ENCODE data around the gene PDGFC. TPM values are rescaled to one million over a fixed set of nuclear protein-coding genes. Genes with fewer than 3 reads are reported as not detected.

Gene PDGFC
- total RNA-seq, 1 experiment from 2014 or later, result 4.5 TPM

DNA sequence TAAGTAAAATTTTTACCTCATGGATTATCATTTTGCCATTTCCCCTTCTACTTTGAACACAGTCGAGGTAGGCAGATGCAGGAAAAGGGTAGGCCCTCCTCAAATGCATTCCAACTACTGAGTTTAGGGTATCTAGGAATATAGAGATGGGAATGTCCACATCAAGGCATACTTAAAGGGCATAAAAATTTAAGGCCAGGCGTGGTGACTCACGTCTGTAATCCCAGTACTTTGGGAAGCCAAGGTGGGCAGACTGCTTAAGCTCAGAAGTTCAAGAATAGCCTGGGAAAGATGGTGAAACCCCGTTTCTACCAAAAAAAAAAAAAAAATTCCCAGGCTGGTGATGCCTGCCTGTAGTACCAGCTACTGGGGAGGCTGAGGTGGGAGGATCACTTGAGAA, 146.5 kb downstream of the PDGFC start:
- H2BK20ac ChIP-seq (ENCODE audit: low read depth, low read length, poor library complexity, severe bottlenecking), result no peak overlapping the region
- H2BK12ac ChIP-seq (ENCODE audit: insufficient read length, low read depth, low read length), result no peak overlapping the region
- Mint-ChIP-seq H3K9me3 (no peaks in the 10 kb centered on the region), H3K4me3 (no peak overlapping the region), H3K27me3 (ENCODE audit: low read depth) (no peaks in the 10 kb centered on the region), H3K4me1 (no peaks in the 10 kb centered on the region), H3K36me3 (ENCODE audit: insufficient read depth in 1 of 3, low read depth in 3 of 3) (no peaks in the 10 kb centered on the region), H3K27ac (no peak overlapping the region)
- no CpG with 5 or more reads among the region's 4 CpGs for WGBS (ENCODE audit: extremely low coverage, insufficient read length, low lambda C conversion rate)
- no peak overlapping the region for H2AK5ac ChIP-seq (ENCODE audit: insufficient read length, low read length)
- no peaks in the 10 kb centered on the region for H3K27me3 ChIP-seq (ENCODE audit: insufficient read depth, low read length)
- no peak overlapping the region for H3K56ac ChIP-seq (ENCODE audit: insufficient read length, low read depth, low read length)
- H3K27ac ChIP-seq (ENCODE audit: insufficient read length, low read depth, low read length), result no peak overlapping the region
- no peak overlapping the region for H2BK120ac ChIP-seq (ENCODE audit: low read depth, low read length, poor library complexity, severe bottlenecking)
- H4K20me1 ChIP-seq (ENCODE audit: control insufficient read depth, insufficient read depth, insufficient read length), result no peaks in the 10 kb centered on the region
- H3K23ac ChIP-seq (ENCODE audit: insufficient read length, low read depth, low read length), result no peak overlapping the region
- no peaks in the 10 kb centered on the region for H3K79me2 ChIP-seq (ENCODE audit: insufficient read depth, low read length)
- H3K9me3 ChIP-seq (ENCODE audit: control insufficient read depth, low read depth, low read length), result no peaks in the 10 kb centered on the region
- H3K14ac ChIP-seq (ENCODE audit: insufficient read depth, low read length), result no peak overlapping the region
- H3T11ph ChIP-seq (ENCODE audit: low read length), result no peak overlapping the region
- DNase-seq, result no peak
- H3K9ac ChIP-seq (ENCODE audit: extremely low read depth, insufficient read length, low read length), result no peak overlapping the region
- no peak overlapping the region for H3K18ac ChIP-seq (ENCODE audit: insufficient read length, low read depth, low read length)
- no peaks in the 10 kb centered on the region for H3K79me1 ChIP-seq (ENCODE audit: insufficient read depth, low read depth, low read length, poor library complexity, severe bottlenecking)
- TF ChIP-seq, protein P1, sequence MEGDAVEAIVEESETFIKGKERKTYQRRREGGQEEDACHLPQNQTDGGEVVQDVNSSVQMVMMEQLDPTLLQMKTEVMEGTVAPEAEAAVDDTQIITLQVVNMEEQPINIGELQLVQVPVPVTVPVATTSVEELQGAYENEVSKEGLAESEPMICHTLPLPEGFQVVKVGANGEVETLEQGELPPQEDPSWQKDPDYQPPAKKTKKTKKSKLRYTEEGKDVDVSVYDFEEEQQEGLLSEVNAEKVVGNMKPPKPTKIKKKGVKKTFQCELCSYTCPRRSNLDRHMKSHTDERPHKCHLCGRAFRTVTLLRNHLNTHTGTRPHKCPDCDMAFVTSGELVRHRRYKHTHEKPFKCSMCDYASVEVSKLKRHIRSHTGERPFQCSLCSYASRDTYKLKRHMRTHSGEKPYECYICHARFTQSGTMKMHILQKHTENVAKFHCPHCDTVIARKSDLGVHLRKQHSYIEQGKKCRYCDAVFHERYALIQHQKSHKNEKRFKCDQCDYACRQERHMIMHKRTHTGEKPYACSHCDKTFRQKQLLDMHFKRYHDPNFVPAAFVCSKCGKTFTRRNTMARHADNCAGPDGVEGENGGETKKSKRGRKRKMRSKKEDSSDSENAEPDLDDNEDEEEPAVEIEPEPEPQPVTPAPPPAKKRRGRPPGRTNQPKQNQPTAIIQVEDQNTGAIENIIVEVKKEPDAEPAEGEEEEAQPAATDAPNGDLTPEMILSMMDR (conservative IDR thresholded peaks at IDR 0.05), result no peak
- H3K4me2 ChIP-seq (ENCODE audit: insufficient read depth, insufficient read length, low read length), result no peak overlapping the region
- no peaks in the 10 kb centered on the region for H3K23me2 ChIP-seq (ENCODE audit: insufficient read length, low read depth, low read length, poor library complexity, severe bottlenecking)
- H2AFZ ChIP-seq (ENCODE audit: low read length), result no peak overlapping the region
- H2BK15ac ChIP-seq (ENCODE audit: low read depth, low read length), result no peak overlapping the region
- H3K4me1 ChIP-seq (ENCODE audit: insufficient read depth, low read length), result no peaks in the 10 kb centered on the region
- H4K5ac ChIP-seq (ENCODE audit: insufficient read length, low read depth, low read length), result no peak overlapping the region
- H4K8ac ChIP-seq (replicated peaks; ENCODE audit: insufficient read length, low read depth, low read length), result no peak overlapping the region
- no peak overlapping the region for H4K91ac ChIP-seq (ENCODE audit: insufficient read length, low read depth, low read length)
- no peak overlapping the region for H2BK5ac ChIP-seq (ENCODE audit: insufficient read length, low read length)
- H3K4ac ChIP-seq (ENCODE audit: low read depth, low read length), result no peak overlapping the region
